GM12878 (cell line): ENCODE data around the gene EFCC1. TPM values are rescaled to one million over a fixed set of nuclear protein-coding genes. Genes with fewer than 3 reads are reported as not detected.

Experiments
- ATAC-seq: fragments of 200-7000 bp; cut with Tn5 transposase; 3 replicates; pipeline ENCODE4 v1.9.1; 2020; ENCODE audit warnings: mild to moderate bottlenecking, moderate library complexity
- BruUV-seq: library from RNA; stranded (reverse); fragments of 400-500 nt; replicated peaks from 2 replicates; lab custom pipeline; 2021; lab: Mats Ljungman, UMichigan
- CTCF ChIA-PET: fragments of 300-600 bp; sonication (Branson Sonifier 250); formaldehyde crosslinking; extraction: SDS; loops from one replicate; lab custom pipeline; 2021; ENCODE audit warnings: inconsistent platforms; lab: Yijun Ruan, JAX
- POLR2A ChIA-PET: fragments of 350-600 bp; formaldehyde crosslinking; extraction: SDS; loops from one replicate; lab custom pipeline; 2021; ENCODE audit warnings: inconsistent platforms; lab: Charles Lee
- RAD21 ChIA-PET: fragments of 300-600 bp; sonication (Branson Sonifier 250); formaldehyde crosslinking; loops from one replicate; lab custom pipeline; 2023; ENCODE audit warnings: antibody characterized with exemption; ENCODE audit not compliant: unreplicated experiment; lab: Charles Lee
- SMC1A ChIA-PET: fragments of 300-600 bp; sonication (Branson Sonifier 250); formaldehyde crosslinking; loops from one replicate; lab custom pipeline; 2023; ENCODE audit not compliant: unreplicated experiment, uncharacterized antibody; lab: Charles Lee
- DNase-seq: peaks from one replicate; pipeline ENCODE4 v3.0.0-alpha.2; 2011; ENCODE audit warnings: low read depth, low spot score
- FAIRE-seq: peaks from 3 replicates; lab custom pipeline; 2011; peaks lifted over from hg19 to GRCh38; lab: Jason Lieb, UNC
- H2AFZ ChIP-seq: 2 replicates; pipeline ENCODE4 v1.6.0; 2011; ENCODE audit warnings: low read depth, low read length, control low read depth; ENCODE audit not compliant: control insufficient read depth
- H3K27ac ChIP-seq: 2 replicates; pipeline ENCODE4 v1.5.1; 2011; ENCODE audit warnings: control low read depth; ENCODE audit not compliant: control insufficient read depth, insufficient read depth
- H3K27me3 ChIP-seq, 2 experiments: replicated peaks in 1 of 2; 2 replicates each; pipeline versions ENCODE4 v1.6.0 to v1.6.1; 2011; ENCODE audit warnings: low read length in 1 of 2; ENCODE audit not compliant: control insufficient read depth in 2 of 2, insufficient read depth in 2 of 2
- H3K36me3 ChIP-seq, 2 experiments: 2 replicates each; pipeline ENCODE4 v1.5.1; 2011; ENCODE audit warnings: low read length in 1 of 2; ENCODE audit not compliant: control insufficient read depth in 2 of 2, insufficient read depth in 2 of 2
- H3K4me1 ChIP-seq: 2 replicates; pipeline ENCODE4 v1.6.1; 2011; ENCODE audit warnings: mild to moderate bottlenecking, low read length, moderate library complexity, mixed read lengths; ENCODE audit not compliant: control insufficient read depth, insufficient read depth
- H3K4me2 ChIP-seq: 2 replicates; pipeline ENCODE4 v1.6.0; 2011; ENCODE audit warnings: control low read depth; ENCODE audit not compliant: control insufficient read depth, insufficient read depth
- H3K4me3 ChIP-seq: fragments of 200-600 bp; sonication (generic); 2 replicates; pipeline ENCODE4 v1.5.1; 2016
- H3K79me2 ChIP-seq: 2 replicates; pipeline ENCODE4 v1.6.0; 2011; ENCODE audit warnings: low read length; ENCODE audit not compliant: control insufficient read depth, insufficient read depth
- H3K9ac ChIP-seq: 2 replicates; pipeline ENCODE4 v1.8.0; 2011; ENCODE audit warnings: low read length, control low read depth, mixed read lengths; ENCODE audit not compliant: control insufficient read depth, insufficient read depth
- H3K9me3 ChIP-seq: replicated peaks from 3 replicates; pipeline ENCODE4 v1.5.1; 2011; ENCODE audit warnings: mild to moderate bottlenecking, low read length; ENCODE audit not compliant: control insufficient read depth, insufficient read depth
- H4K20me1 ChIP-seq: 2 replicates; pipeline ENCODE4 v1.6.0; 2011; ENCODE audit not compliant: control insufficient read depth, insufficient read depth
- BHLHE40 ChIP-seq, 2 experiments: fragments of 450-650 bp in 1 of 2; IDR thresholded peaks; 2 replicates each; pipeline ENCODE4 v1.6.1; 2011 to 2017; ENCODE audit warnings: low read depth in 2 of 2, borderline replicate concordance in 1 of 2, improper control_type of control experiment in 1 of 2, low read length in 1 of 2, mild to moderate bottlenecking in 1 of 2
- CREB1 ChIP-seq: IDR thresholded peaks from 2 replicates; pipeline ENCODE4 v1.6.1; 2012; ENCODE audit warnings: low read depth, mild to moderate bottlenecking, inconsistent platforms
- CREM ChIP-seq: IDR thresholded peaks from 2 replicates; pipeline ENCODE4 v1.6.1; 2014; ENCODE audit warnings: antibody characterized with exemption, low read depth
- FOXM1 ChIP-seq: IDR thresholded peaks from 2 replicates; pipeline ENCODE4 v1.6.1; 2012; ENCODE audit warnings: low read depth, mild to moderate bottlenecking, inconsistent platforms, low read length, moderate library complexity
- GATAD2B ChIP-seq: fragments of 450-650 bp; conservative IDR thresholded peaks from 2 replicates; pipeline ENCODE4 v1.6.1; 2017; ENCODE audit warnings: low read depth, mild to moderate bottlenecking, moderate library complexity
- HDGF ChIP-seq: fragments of 450-650 bp; IDR thresholded peaks from 2 replicates; pipeline ENCODE4 v1.6.1; 2016; ENCODE audit warnings: antibody characterized with exemption
- IKZF1 ChIP-seq: fragments of 450-650 bp; conservative IDR thresholded peaks from 2 replicates; pipeline ENCODE4 v1.6.1; 2017; ENCODE audit warnings: antibody characterized with exemption, mild to moderate bottlenecking
- JUND ChIP-seq: IDR thresholded peaks from 2 replicates; pipeline ENCODE4 v1.6.1; 2012; ENCODE audit warnings: low read depth, mild to moderate bottlenecking, low read length, improper control_type of control experiment, moderate library complexity
- KAT2A ChIP-seq: conservative IDR thresholded peaks from 2 replicates; pipeline ENCODE4 v1.6.1; 2011; ENCODE audit warnings: low read depth, low read length; ENCODE audit not compliant: control insufficient read depth
- MEF2A ChIP-seq: IDR thresholded peaks from 2 replicates; pipeline ENCODE4 v1.6.1; 2011; ENCODE audit warnings: low read depth, mild to moderate bottlenecking, low read length, moderate library complexity; ENCODE audit not compliant: insufficient read depth
- MEF2B ChIP-seq: fragments of 450-650 bp; IDR thresholded peaks from 2 replicates; pipeline ENCODE4 v1.6.1; 2018; ENCODE audit warnings: mild to moderate bottlenecking, moderate library complexity; ENCODE audit not compliant: partially characterized antibody, poor library complexity, severe bottlenecking
- NRF1 ChIP-seq: conservative IDR thresholded peaks from 2 replicates; pipeline ENCODE4 v1.6.1; 2011; ENCODE audit warnings: mild to moderate bottlenecking, low read depth, low read length, improper control_type of control experiment
- RBBP5 ChIP-seq: fragments of 200-600 bp; sonication (generic); conservative IDR thresholded peaks from 2 replicates; pipeline ENCODE4 v1.6.1; 2016
- TCF3 ChIP-seq: IDR thresholded peaks from 2 replicates; pipeline ENCODE4 v1.6.1; 2012; ENCODE audit warnings: low read depth, mild to moderate bottlenecking, low read length, borderline replicate concordance; ENCODE audit not compliant: insufficient read depth
- WGBS: methylation state at CpG from one replicate; pipeline ENCODE4 v1.1.6; 2016; ENCODE audit warnings: low lambda C conversion rate; ENCODE audit not compliant: insufficient replicate concordance, insufficient coverage; ENCODE audit errors: missing lambda C conversion rate; 5-methylcytosine and 5-hydroxymethylcytosine counted together
- in situ Hi-C: fragments of 300-500 bp; cut with MboI; formaldehyde crosslinking; loops from 9 replicates; pipeline ENCODE4 v1.14.3; 2018; ENCODE audit warnings: mixed read lengths
- intact Hi-C: fragments of 100-400 bp; cut with micrococcal nuclease; formaldehyde crosslinking; loops from one replicate; pipeline ENCODE4 v1.14.2; 2022; ENCODE audit not compliant: unreplicated experiment
- polyA plus RNA-seq, 11 experiments: library from polyadenylated mRNA; depleted of rRNA in 4 of 11; unstranded in 6 of 11; stranded (reverse) in 5 of 11; fragments of >200 nt; fragmentation: Nextera tagmentation in 4 of 11; fragmentation: Illumina TruSeq in 1 of 11; extraction: Ambion mirVana in 4 of 11; extraction: Trizol in 1 of 11; gene quantifications; 1 replicate in 1 of 11; 2 replicates in 10 of 11; pipeline versions ENCODE4 v1.2.1 to v1.2.3, GENCODE V29; 2011 to 2016; ENCODE audit warnings: inconsistent platforms in 2 of 11, missing spikeins in 2 of 11, low read depth in 1 of 11
- total RNA-seq, 4 experiments: library from RNA; depleted of rRNA in 3 of 4; stranded (reverse); fragments of >200 nt in 3 of 4; fragmentation: Illumina TruSeq in 1 of 4; extraction: Trizol in 1 of 4; gene quantifications; 2 replicates each; pipeline versions ENCODE4 v1.2.1 to v1.2.3, GENCODE V29; 2013 to 2021
- TF ChIP-seq, protein P1 (sequence below): fragments of 150-350 bp; IDR thresholded peaks from 2 replicates; pipeline ENCODE4 v1.6.1; 2014; ENCODE audit warnings: mild to moderate bottlenecking, low read depth, low read length
- TF ChIP-seq, protein P2 (sequence below): fragments of 450-650 bp; formaldehyde crosslinking; IDR thresholded peaks from 2 replicates; pipeline ENCODE4 v1.5.0; 2022; ENCODE audit warnings: mild to moderate bottlenecking, missing genetic modification characterization
- TF ChIP-seq, protein P3 (sequence below): fragments of 450-650 bp; IDR thresholded peaks from 2 replicates; pipeline ENCODE4 v1.6.1; 2016; ENCODE audit warnings: mild to moderate bottlenecking
- TF ChIP-seq, protein P4 (sequence below): IDR thresholded peaks from 2 replicates; pipeline ENCODE4 v1.6.1; 2012; ENCODE audit warnings: low read depth, low read length, improper control_type of control experiment

Gene EFCC1
- total and polyA plus RNA-seq, 10 of the 15 experiments (the other 5 are each of a cell fraction or from before 2014, with no cell fraction given), result not detected

DNA sequence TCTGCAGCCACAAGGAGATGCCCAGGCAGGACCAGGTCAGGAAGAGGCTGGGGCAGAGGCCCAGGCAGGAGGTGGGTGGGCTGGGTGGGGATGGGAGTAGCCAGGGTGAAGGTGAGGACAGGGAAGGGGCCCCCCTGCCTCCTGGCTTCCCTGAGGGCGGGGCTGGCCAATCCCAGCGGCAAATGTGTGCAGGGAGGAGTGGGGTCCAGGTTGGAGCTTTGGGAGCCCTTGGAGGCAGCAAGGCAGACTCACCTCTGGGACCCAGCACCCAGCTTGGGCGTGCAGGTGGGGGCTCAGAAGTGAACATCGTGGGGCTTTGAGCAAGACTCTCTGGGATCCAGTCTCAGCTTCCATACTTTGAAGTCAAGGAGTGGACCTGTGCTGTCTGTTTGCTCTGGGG is 84.7 kb downstream of the EFCC1 start (continued):
- TF ChIP-seq NRF1 (no peak), TCF3 (no peak), CREM (no peak), BHLHE40 (IDR thresholded peaks at IDR 0.05; ENCODE audit: borderline replicate concordance in 1 of 2, low read depth in 2 of 2, low read length in 1 of 2) (no peak), CREB1 (no peak), IKZF1 (no peak), RBBP5 (no peak), HDGF (no peak), MEF2A (no peak), MEF2B (no peak)
- TF ChIP-seq, protein P1, sequence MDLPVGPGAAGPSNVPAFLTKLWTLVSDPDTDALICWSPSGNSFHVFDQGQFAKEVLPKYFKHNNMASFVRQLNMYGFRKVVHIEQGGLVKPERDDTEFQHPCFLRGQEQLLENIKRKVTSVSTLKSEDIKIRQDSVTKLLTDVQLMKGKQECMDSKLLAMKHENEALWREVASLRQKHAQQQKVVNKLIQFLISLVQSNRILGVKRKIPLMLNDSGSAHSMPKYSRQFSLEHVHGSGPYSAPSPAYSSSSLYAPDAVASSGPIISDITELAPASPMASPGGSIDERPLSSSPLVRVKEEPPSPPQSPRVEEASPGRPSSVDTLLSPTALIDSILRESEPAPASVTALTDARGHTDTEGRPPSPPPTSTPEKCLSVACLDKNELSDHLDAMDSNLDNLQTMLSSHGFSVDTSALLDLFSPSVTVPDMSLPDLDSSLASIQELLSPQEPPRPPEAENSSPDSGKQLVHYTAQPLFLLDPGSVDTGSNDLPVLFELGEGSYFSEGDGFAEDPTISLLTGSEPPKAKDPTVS, result no peak

DNA sequence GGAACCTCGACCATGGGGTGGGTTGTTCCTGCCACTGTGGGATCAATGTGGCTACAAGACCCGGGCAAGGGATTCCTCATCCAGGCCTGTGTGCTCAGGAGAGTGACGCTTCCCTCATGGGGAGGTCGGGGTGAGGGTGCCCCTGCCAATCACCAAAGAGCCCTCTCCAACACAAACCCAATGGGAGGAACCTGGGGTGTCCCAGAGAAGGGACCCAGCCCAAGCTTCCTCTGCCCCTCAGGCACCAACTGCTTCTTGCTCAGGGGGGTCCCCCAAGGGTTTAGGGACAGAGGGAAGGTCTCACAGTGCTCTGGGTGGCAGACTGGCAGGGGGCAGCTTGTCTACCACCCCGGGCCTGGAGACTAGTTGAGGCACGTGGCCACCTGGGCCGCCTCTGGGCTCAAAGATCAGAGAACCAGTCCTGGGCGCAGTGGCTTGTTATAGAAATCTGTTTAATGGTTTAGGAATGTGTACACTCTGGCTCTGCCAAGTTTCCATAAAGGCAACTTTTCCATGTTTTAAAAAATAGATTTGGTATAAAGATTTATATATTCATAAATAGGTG is 86.1 kb downstream of the EFCC1 start:
- Histone ChIP-seq H3K27me3 (no peaks in the 10 kb centered on the region), H3K9ac (no peak overlapping the region), H3K9me3 (no peaks in the 10 kb centered on the region), H3K4me1 (no peaks in the 10 kb centered on the region), H3K36me3 (no peaks in the 10 kb centered on the region; a peak in 1 of 4 replicates), H3K4me3 (no peak overlapping the region), H3K79me2 (no peaks in the 10 kb centered on the region), H2AFZ (no peak overlapping the region), H3K27ac (no peak overlapping the region), H4K20me1 (no peaks in the 10 kb centered on the region), H3K4me2 (no peak overlapping the region)
- DNase-seq, result no peak
- WGBS, result 63% methylated on average over 8 of the region's 8 CpGs
- RAD21 ChIA-PET, result no interaction called here
- SMC1A ChIA-PET, result no interaction called here
- in situ Hi-C loops (no loop called here), intact Hi-C loops (no loop called here)
- no TSS peak for BruUV-seq
- POLR2A ChIA-PET, result no interaction called here
- CTCF ChIA-PET, result no interaction called here
- ATAC-seq, result no peak
- FAIRE-seq, result no peak
- TF ChIP-seq, protein P2, sequence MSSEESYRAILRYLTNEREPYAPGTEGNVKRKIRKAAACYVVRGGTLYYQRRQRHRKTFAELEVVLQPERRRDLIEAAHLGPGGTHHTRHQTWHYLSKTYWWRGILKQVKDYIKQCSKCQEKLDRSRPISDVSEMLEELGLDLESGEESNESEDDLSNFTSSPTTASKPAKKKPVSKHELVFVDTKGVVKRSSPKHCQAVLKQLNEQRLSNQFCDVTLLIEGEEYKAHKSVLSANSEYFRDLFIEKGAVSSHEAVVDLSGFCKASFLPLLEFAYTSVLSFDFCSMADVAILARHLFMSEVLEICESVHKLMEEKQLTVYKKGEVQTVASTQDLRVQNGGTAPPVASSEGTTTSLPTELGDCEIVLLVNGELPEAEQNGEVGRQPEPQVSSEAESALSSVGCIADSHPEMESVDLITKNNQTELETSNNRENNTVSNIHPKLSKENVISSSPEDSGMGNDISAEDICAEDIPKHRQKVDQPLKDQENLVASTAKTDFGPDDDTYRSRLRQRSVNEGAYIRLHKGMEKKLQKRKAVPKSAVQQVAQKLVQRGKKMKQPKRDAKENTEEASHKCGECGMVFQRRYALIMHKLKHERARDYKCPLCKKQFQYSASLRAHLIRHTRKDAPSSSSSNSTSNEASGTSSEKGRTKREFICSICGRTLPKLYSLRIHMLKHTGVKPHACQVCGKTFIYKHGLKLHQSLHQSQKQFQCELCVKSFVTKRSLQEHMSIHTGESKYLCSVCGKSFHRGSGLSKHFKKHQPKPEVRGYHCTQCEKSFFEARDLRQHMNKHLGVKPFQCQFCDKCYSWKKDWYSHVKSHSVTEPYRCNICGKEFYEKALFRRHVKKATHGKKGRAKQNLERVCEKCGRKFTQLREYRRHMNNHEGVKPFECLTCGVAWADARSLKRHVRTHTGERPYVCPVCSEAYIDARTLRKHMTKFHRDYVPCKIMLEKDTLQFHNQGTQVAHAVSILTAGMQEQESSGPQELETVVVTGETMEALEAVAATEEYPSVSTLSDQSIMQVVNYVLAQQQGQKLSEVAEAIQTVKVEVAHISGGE (CRISPR knock-in tag), result no peak
- TF ChIP-seq KAT2A, result no peak
- TF ChIP-seq JUND, result no peak
- TF ChIP-seq, protein P3, sequence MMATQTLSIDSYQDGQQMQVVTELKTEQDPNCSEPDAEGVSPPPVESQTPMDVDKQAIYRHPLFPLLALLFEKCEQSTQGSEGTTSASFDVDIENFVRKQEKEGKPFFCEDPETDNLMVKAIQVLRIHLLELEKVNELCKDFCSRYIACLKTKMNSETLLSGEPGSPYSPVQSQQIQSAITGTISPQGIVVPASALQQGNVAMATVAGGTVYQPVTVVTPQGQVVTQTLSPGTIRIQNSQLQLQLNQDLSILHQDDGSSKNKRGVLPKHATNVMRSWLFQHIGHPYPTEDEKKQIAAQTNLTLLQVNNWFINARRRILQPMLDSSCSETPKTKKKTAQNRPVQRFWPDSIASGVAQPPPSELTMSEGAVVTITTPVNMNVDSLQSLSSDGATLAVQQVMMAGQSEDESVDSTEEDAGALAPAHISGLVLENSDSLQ, result no peak
- TF ChIP-seq, protein P4, sequence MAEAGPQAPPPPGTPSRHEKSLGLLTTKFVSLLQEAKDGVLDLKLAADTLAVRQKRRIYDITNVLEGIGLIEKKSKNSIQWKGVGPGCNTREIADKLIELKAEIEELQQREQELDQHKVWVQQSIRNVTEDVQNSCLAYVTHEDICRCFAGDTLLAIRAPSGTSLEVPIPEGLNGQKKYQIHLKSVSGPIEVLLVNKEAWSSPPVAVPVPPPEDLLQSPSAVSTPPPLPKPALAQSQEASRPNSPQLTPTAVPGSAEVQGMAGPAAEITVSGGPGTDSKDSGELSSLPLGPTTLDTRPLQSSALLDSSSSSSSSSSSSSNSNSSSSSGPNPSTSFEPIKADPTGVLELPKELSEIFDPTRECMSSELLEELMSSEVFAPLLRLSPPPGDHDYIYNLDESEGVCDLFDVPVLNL, result no peak
- TF ChIP-seq FOXM1, result no peak
- TF ChIP-seq GATAD2B, result no peak
